Spleen (tissue), 7 donors: Measurements from ENCODE around the gene CTDP1.

ENCODE experiments used
- CTCF ChIP-seq, 11 experiments: fragments of 200-600 bp in 7 of 11; fragments of 450-650 bp in 4 of 11; sonication (generic) in 4 of 11; IDR thresholded peaks in 8 of 11; conservative IDR thresholded peaks in 3 of 11; 1 replicate in 7 of 11; 2 replicates in 4 of 11; pipeline versions ENCODE4 v1.4.0 to v1.8.0; 2016 to 2021; ENCODE audit warnings: antibody characterized with exemption in 11 of 11, inconsistent platforms in 4 of 11, mild to moderate bottlenecking in 1 of 11
- POLR2A ChIP-seq, 3 donors: fragments of 450-650 bp; IDR thresholded peaks; one replicate each; pipeline ENCODE4 v1.5.1; 2017; ENCODE audit warnings: antibody characterized with exemption in 3 of 3, mild to moderate bottlenecking in 1 of 3
- POLR2AphosphoS5 ChIP-seq, 3 donors: sonication (generic); formaldehyde crosslinking; IDR thresholded peaks; one replicate each; pipeline ENCODE4 v1.5.1; 2017; ENCODE audit warnings: antibody characterized with exemption in 3 of 3
- donor health status: DM: no; HTN: no; CAD: no; lungs with moderate emphysema.
- donor health status: DM: no; HTN: no; CAD: no.
- donor health status: DM: no; HTN: no; CAD: no.

GRCh38 chr18:79684787-79685186 lies 5.2 kb downstream of the CTDP1 start:
- TF ChIP-seq POLR2A (IDR thresholded peaks at IDR 0.05) (no peak), CTCF (IDR thresholded peaks at IDR 0.05 in 8 of 11, conservative IDR thresholded peaks at IDR 0.05 in 3 of 11) (no peak), POLR2AphosphoS5 (IDR thresholded peaks at IDR 0.05) (no peak)
